GM23338 (cell line): Measurements from ENCODE around the gene LRRC4. TPM values are rescaled to one million over a fixed set of nuclear protein-coding genes. Genes with fewer than 3 reads are reported as not detected.

Source experiments
- ATAC-seq: fragments of 200-7000 bp; cut with Tn5 transposase; 3 replicates; pipeline ENCODE4 v1.9.1; 2020
- DNase-seq: peaks from one replicate; pipeline ENCODE4 v3.0.0-alpha.2; 2015; ENCODE audit warnings: low spot score
- H2AFZ ChIP-seq: fragments of 200-600 bp; sonication (generic); 2 replicates; pipeline ENCODE4 v1.8.0; 2016; ENCODE audit warnings: antibody characterized with exemption, mild to moderate bottlenecking, moderate library complexity
- H3F3A ChIP-seq: fragments of 200-600 bp; sonication (generic); replicated peaks from 2 replicates; pipeline ENCODE4 v1.8.0; 2017; ENCODE audit warnings: antibody characterized with exemption, mixed run types, low read depth
- H3K27ac ChIP-seq: fragments of 200-600 bp; sonication (generic); 2 replicates; pipeline ENCODE4 v1.6.1; 2016; ENCODE audit warnings: low read depth
- H3K27me3 ChIP-seq: fragments of 200-600 bp; sonication (generic); 2 replicates; pipeline ENCODE4 v1.8.0; 2016; ENCODE audit warnings: mild to moderate bottlenecking, mixed run types, moderate library complexity; ENCODE audit not compliant: insufficient read depth
- H3K36me3 ChIP-seq: fragments of 200-600 bp; sonication (generic); 2 replicates; pipeline ENCODE4 v1.8.0; 2016; ENCODE audit warnings: mild to moderate bottlenecking; ENCODE audit not compliant: insufficient read depth
- H3K4me1 ChIP-seq: fragments of 200-600 bp; sonication (generic); 2 replicates; pipeline ENCODE4 v1.8.0; 2016; ENCODE audit warnings: mild to moderate bottlenecking, moderate library complexity; ENCODE audit not compliant: insufficient read depth
- H3K4me2 ChIP-seq: fragments of 200-600 bp; sonication (generic); 2 replicates; pipeline ENCODE4 v1.7.1; 2017; ENCODE audit warnings: mixed run types
- H3K4me3 ChIP-seq: fragments of 200-600 bp; sonication (generic); 2 replicates; pipeline ENCODE4 v1.6.1; 2016; ENCODE audit warnings: mixed run types
- H3K79me2 ChIP-seq: fragments of 200-600 bp; sonication (generic); replicated peaks from 2 replicates; pipeline ENCODE4 v1.8.0; 2017; ENCODE audit warnings: mild to moderate bottlenecking; ENCODE audit not compliant: insufficient read depth
- H3K9me2 ChIP-seq: fragments of 200-600 bp; sonication (generic); 2 replicates; pipeline ENCODE4 v1.8.0; 2017; ENCODE audit not compliant: insufficient read depth
- H4K20me1 ChIP-seq: fragments of 200-600 bp; sonication (generic); replicated peaks from 2 replicates; pipeline ENCODE4 v1.8.0; 2017; ENCODE audit warnings: mild to moderate bottlenecking; ENCODE audit not compliant: insufficient read depth
- H3K27ac Mint-ChIP-seq: 2 replicates; pipeline ENCODE4 v1.8.0; 2020; ENCODE audit warnings: inconsistent platforms, mild to moderate bottlenecking, moderate library complexity, mixed read lengths
- H3K27me3 Mint-ChIP-seq: 3 replicates; pipeline ENCODE4 v1.8.0; 2022; ENCODE audit warnings: low read depth, mild to moderate bottlenecking, moderate library complexity, mixed read lengths, inconsistent platforms; ENCODE audit not compliant: insufficient read depth, poor library complexity
- H3K36me3 Mint-ChIP-seq: 3 replicates; pipeline ENCODE4 v1.8.0; 2021; ENCODE audit warnings: low read depth, mild to moderate bottlenecking, inconsistent platforms, moderate library complexity, mixed read lengths
- H3K4me1 Mint-ChIP-seq: 3 replicates; pipeline ENCODE4 v1.8.0; 2020; ENCODE audit warnings: mild to moderate bottlenecking, inconsistent platforms, mixed read lengths
- H3K4me3 Mint-ChIP-seq: 3 replicates; pipeline ENCODE4 v1.8.0; 2021; ENCODE audit warnings: moderate library complexity, mild to moderate bottlenecking, inconsistent platforms, mixed read lengths
- H3K9me3 Mint-ChIP-seq: 3 replicates; pipeline ENCODE4 v1.8.0; 2020; ENCODE audit warnings: moderate library complexity, mild to moderate bottlenecking, inconsistent platforms, mixed read lengths
- CREB1 ChIP-seq: fragments of 250-450 bp; sonication (Bioruptor Pico); IDR thresholded peaks from 2 replicates; pipeline ENCODE4 v1.5.0; 2020; ENCODE audit warnings: low read depth, mild to moderate bottlenecking, moderate library complexity
- ETS1 ChIP-seq: IDR thresholded peaks from 2 replicates; pipeline ENCODE4 v1.6.1; 2016; ENCODE audit warnings: antibody characterized with exemption
- EZH2 ChIP-seq: fragments of 200-600 bp; sonication (generic); IDR thresholded peaks from one replicate; pipeline ENCODE4 v1.8.0; 2017; ENCODE audit warnings: antibody characterized with exemption, mild to moderate bottlenecking, low read depth; ENCODE audit not compliant: unreplicated experiment
- EZH2phosphoT487 ChIP-seq: fragments of 200-600 bp; sonication (generic); IDR thresholded peaks from one replicate; pipeline ENCODE4 v1.8.1; 2018; ENCODE audit warnings: antibody characterized with exemption; ENCODE audit not compliant: unreplicated experiment
- JUNB ChIP-seq: IDR thresholded peaks from one replicate; pipeline ENCODE4 v1.6.1; 2016; ENCODE audit warnings: antibody characterized with exemption; ENCODE audit not compliant: unreplicated experiment
- NANOG ChIP-seq: IDR thresholded peaks from 2 replicates; pipeline ENCODE4 v1.6.1; 2016; ENCODE audit warnings: antibody characterized with exemption, borderline replicate concordance
- POLR2AphosphoS5 ChIP-seq: IDR thresholded peaks from 2 replicates; pipeline ENCODE4 v1.6.1; 2016; ENCODE audit warnings: antibody characterized with exemption, low read depth
- REST ChIP-seq: IDR thresholded peaks from one replicate; pipeline ENCODE4 v1.6.1; 2018; ENCODE audit warnings: antibody characterized with exemption; ENCODE audit not compliant: unreplicated experiment
- STAT1 ChIP-seq: IDR thresholded peaks from one replicate; pipeline ENCODE4 v1.6.1; 2016; ENCODE audit warnings: antibody characterized with exemption; ENCODE audit not compliant: unreplicated experiment
- ZNF114 ChIP-seq: fragments of 250-450 bp; sonication (Bioruptor Pico); IDR thresholded peaks from 2 replicates; pipeline ENCODE4 v1.5.0; 2020; ENCODE audit warnings: mild to moderate bottlenecking, moderate library complexity
- ZNF331 ChIP-seq: fragments of 250-450 bp; sonication (Bioruptor Pico); IDR thresholded peaks from 2 replicates; pipeline ENCODE4 v1.5.0; 2020; ENCODE audit warnings: low read depth, mild to moderate bottlenecking, moderate library complexity
- polyA plus RNA-seq: library from polyadenylated mRNA; unstranded; fragments of >200 nt; fragmentation: Nextera tagmentation; extraction: Ambion mirVana; gene quantifications from 2 replicates; pipeline ENCODE4 v1.2.1, GENCODE V29; 2016
- total RNA-seq: library from RNA; depleted of rRNA; stranded (reverse); fragments of >200 nt; shearing (Covaris generic); gene quantifications from 2 replicates; pipeline ENCODE4 v1.2.3, GENCODE V29; 2014
- TF ChIP-seq, protein P1 (sequence below), 2 experiments: fragments of 200-600 bp in 1 of 2; sonication (generic) in 1 of 2; conservative IDR thresholded peaks; 2 replicates each; pipeline versions ENCODE4 v1.5.1 to v1.6.1; 2016 to 2017; ENCODE audit warnings: antibody characterized with exemption in 2 of 2, low read depth in 2 of 2, mild to moderate bottlenecking in 2 of 2, moderate library complexity in 1 of 2

LRRC4 gene
- total and polyA plus RNA-seq, 2 experiments from 2014 or later, result 1.9 to 5.2 TPM

DNA sequence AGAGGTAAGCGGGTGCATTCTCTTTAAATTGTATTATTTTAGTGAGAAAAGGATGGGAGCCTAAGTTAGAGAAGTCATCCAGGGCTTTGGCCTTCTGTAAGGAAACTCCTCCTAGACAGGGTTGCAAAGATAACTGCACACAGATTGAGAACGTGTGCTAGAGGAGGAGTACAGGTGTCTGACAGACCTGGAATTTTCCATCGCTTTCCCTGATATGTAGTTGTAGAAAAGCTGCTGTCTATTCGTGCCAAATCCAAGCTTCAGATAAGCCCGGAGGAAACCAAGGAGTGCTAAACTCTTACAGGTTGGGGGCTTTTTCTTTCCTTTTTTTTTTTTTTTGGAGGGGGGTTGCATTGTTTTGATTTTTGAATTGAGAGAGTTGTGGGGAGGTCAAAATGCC, 23.1 kb downstream of the LRRC4 start:
- DNase-seq, result no peak
- H3K27me3 ChIP-seq, result no peaks in the 10 kb centered on the region
- peaks cover 22% of the 10 kb centered on the region for H3K4me1 ChIP-seq
- Mint-ChIP-seq H3K4me3 (no peak overlapping the region), H3K27me3 (peaks cover 17% of the 10 kb centered on the region), H3K9me3 (no peaks in the 10 kb centered on the region), H3K27ac (no peak overlapping the region), H3K36me3 (peaks cover under 1% of the 10 kb centered on the region; the same call in 2 of the 3 replicates), H3K4me1 (peaks cover 41% of the 10 kb centered on the region)
- H3K27ac ChIP-seq, result no peak overlapping the region
- H3F3A ChIP-seq, result no peaks in the 10 kb centered on the region
- no peak for ATAC-seq
- no peak overlapping the region for H2AFZ ChIP-seq
- H3K79me2 ChIP-seq, result peaks cover 12% of the 10 kb centered on the region; the same call in 1 of the 2 replicates
- no peaks in the 10 kb centered on the region for H3K9me2 ChIP-seq
- peaks cover 47% of the 10 kb centered on the region for H4K20me1 ChIP-seq
- H3K4me2 ChIP-seq, result no peak overlapping the region
- H3K4me3 ChIP-seq, result no peak overlapping the region
- TF ChIP-seq, protein P1, sequence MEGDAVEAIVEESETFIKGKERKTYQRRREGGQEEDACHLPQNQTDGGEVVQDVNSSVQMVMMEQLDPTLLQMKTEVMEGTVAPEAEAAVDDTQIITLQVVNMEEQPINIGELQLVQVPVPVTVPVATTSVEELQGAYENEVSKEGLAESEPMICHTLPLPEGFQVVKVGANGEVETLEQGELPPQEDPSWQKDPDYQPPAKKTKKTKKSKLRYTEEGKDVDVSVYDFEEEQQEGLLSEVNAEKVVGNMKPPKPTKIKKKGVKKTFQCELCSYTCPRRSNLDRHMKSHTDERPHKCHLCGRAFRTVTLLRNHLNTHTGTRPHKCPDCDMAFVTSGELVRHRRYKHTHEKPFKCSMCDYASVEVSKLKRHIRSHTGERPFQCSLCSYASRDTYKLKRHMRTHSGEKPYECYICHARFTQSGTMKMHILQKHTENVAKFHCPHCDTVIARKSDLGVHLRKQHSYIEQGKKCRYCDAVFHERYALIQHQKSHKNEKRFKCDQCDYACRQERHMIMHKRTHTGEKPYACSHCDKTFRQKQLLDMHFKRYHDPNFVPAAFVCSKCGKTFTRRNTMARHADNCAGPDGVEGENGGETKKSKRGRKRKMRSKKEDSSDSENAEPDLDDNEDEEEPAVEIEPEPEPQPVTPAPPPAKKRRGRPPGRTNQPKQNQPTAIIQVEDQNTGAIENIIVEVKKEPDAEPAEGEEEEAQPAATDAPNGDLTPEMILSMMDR (conservative IDR thresholded peaks at IDR 0.05; ENCODE audit: low read depth in 2 of 2), result no peak
- TF ChIP-seq POLR2AphosphoS5, result no peak
- TF ChIP-seq STAT1, result no peak
- no peak for TF ChIP-seq CREB1 (CRISPR knock-in tag)
- no peak for TF ChIP-seq REST
- TF ChIP-seq NANOG, result no peak
- no peak for TF ChIP-seq EZH2phosphoT487
- no peak for TF ChIP-seq ZNF114 (CRISPR knock-in tag)
- no peak for TF ChIP-seq EZH2
- H3K36me3 ChIP-seq, result no peaks in the 10 kb centered on the region; the same call in 1 of the 2 replicates

DNA sequence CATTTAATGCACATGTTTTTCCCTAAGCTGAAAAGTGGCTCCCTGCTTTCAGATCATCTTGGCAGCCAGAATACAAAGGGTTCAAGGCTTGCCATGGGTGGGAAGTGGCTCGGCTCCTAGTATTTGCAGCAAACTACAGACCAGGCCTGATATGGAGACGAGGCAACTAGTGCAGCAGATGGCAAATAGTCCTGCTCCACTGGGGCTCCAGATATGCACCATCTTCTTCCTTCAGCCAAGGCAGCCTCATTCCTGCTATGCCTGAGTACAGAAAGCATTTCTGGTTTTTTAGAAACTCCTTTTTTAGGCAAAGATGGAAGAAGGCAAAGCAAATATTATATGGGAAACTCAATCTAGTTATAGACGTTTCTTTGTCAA, 23.9 kb downstream of the LRRC4 start:
- H3K27me3 ChIP-seq, result no peaks in the 10 kb centered on the region
- no peak overlapping the region for H3K27ac ChIP-seq
- H3F3A ChIP-seq, result no peaks in the 10 kb centered on the region
- H3K4me1 Mint-ChIP-seq, result peaks cover 32% of the 10 kb centered on the region
- no peak overlapping the region for H3K4me3 ChIP-seq
- DNase-seq, result no peak
- no peak overlapping the region for H2AFZ ChIP-seq
- H3K4me2 ChIP-seq, result no peak overlapping the region
- H3K79me2 ChIP-seq, result peaks cover 12% of the 10 kb centered on the region; the same call in 1 of the 2 replicates
- H3K4me3 Mint-ChIP-seq, result no peak overlapping the region
- H3K27ac Mint-ChIP-seq, result no peak overlapping the region
- no peak for ATAC-seq
- no peaks in the 10 kb centered on the region; the same call in 2 of the 3 replicates for H3K36me3 Mint-ChIP-seq
- H3K4me1 ChIP-seq, result peaks cover 15% of the 10 kb centered on the region
- H3K36me3 ChIP-seq, result no peaks in the 10 kb centered on the region; the same call in 1 of the 2 replicates
- H3K9me3 Mint-ChIP-seq, result no peaks in the 10 kb centered on the region
- H4K20me1 ChIP-seq, result peaks cover 46% of the 10 kb centered on the region
- peaks cover under 1% of the 10 kb centered on the region; the same call in 1 of the 2 replicates for H3K9me2 ChIP-seq
- peaks cover 13% of the 10 kb centered on the region for H3K27me3 Mint-ChIP-seq
- TF ChIP-seq EZH2 (no peak), POLR2AphosphoS5 (no peak), ZNF331 (CRISPR knock-in tag) (no peak), STAT1 (no peak), ETS1 (no peak), EZH2phosphoT487 (no peak), ZNF114 (CRISPR knock-in tag) (no peak), JUNB (no peak), CREB1 (CRISPR knock-in tag) (no peak), NANOG (no peak)
- TF ChIP-seq, protein P1 (conservative IDR thresholded peaks at IDR 0.05; ENCODE audit: low read depth in 2 of 2), result no peak
